WI38 (cell line): ENCODE results near the gene PRPH.

Experiments used
- H3K4me3 ChIP-seq: 2 replicates; pipeline ENCODE4 v1.5.1; 2011; ENCODE audit warnings: low read depth, mild to moderate bottlenecking, control low read depth, low read length
- CTCF ChIP-seq: IDR thresholded peaks from 2 replicates; pipeline ENCODE4 v1.5.1; 2012; ENCODE audit warnings: low read depth, mild to moderate bottlenecking, control low read depth, low read length

The PRPH gene

GRCh38 chr12:49292729-49293055 lies 2.3 kb upstream of the PRPH start:
- no peak overlapping the region for H3K4me3 ChIP-seq
- TF ChIP-seq CTCF = no peak

- no peak overlapping the region for H3K4me3 ChIP-seq
- TF ChIP-seq CTCF = no peak
These were observed 1.6 kb upstream of the PRPH start for GRCh38 chr12:49293056-49293956.

GRCh38 chr12:49294086-49294803 lies 702 bp upstream of the PRPH start:
- H3K4me3 ChIP-seq = no peak overlapping the region
- no peak for TF ChIP-seq CTCF

GRCh38 chr12:49294804-49295081 lies 204 bp upstream of the PRPH start:
- no peak for TF ChIP-seq CTCF
- H3K4me3 ChIP-seq = no peak overlapping the region

- peak; percentile 51 for TF ChIP-seq CTCF
- H3K4me3 ChIP-seq = no peak overlapping the region
These were observed 1.3 kb downstream of the PRPH start for GRCh38 chr12:49296034-49296835.

- TF ChIP-seq CTCF = peak; percentile 8; the same call in 1 of the 2 replicates
- H3K4me3 ChIP-seq = no peak overlapping the region
These were observed 2.1 kb downstream of the PRPH start for GRCh38 chr12:49296836-49297694.
